Right cardiac atrium (tissue), 5 donors: ENCODE results near the gene ZNF670. TPM values are rescaled to one million over a fixed set of nuclear protein-coding genes. Genes with fewer than 3 reads are reported as not detected.

ENCODE experiments used
- ATAC-seq, 2 donors: fragments of 200-7000 bp; cut with Tn5 transposase; one replicate each; pipeline versions ENCODE4 v1.8.0 to v1.9.1; 2020; ENCODE audit warnings: moderate library complexity in 2 of 2, mild to moderate bottlenecking in 1 of 2
- DNase-seq, 3 donors: peaks; one replicate each; pipeline ENCODE4 v3.0.0-alpha.2; 2020
- H3K27ac ChIP-seq: one replicate; pipeline ENCODE4 v1.5.1; 2013; ENCODE audit warnings: mild to moderate bottlenecking, low read length, control low read depth, moderate library complexity
- H3K27me3 ChIP-seq: one replicate; pipeline ENCODE4 v1.6.1; 2013; ENCODE audit not compliant: control insufficient read depth, insufficient read depth
- H3K4me1 ChIP-seq: one replicate; pipeline ENCODE4 v1.6.1; 2013; ENCODE audit warnings: low read length; ENCODE audit not compliant: control insufficient read depth, insufficient read depth
- H3K4me3 ChIP-seq: one replicate; pipeline ENCODE4 v1.5.1; 2013; ENCODE audit warnings: low read length, control low read depth
- H3K9me3 ChIP-seq: one replicate; pipeline ENCODE4 v1.6.1; 2013; ENCODE audit warnings: low read length; ENCODE audit not compliant: control insufficient read depth
- WGBS: extraction: QIAGEN DNeasy Blood & Tissue Kit; methylation state at CpG from one replicate; pipeline ENCODE4 v1.1.7; 2013; 5-methylcytosine and 5-hydroxymethylcytosine counted together
- intact Hi-C, 4 donors: fragments of 100-400 bp; cut with DNase I; formaldehyde crosslinking; loops; one replicate each; pipeline versions ENCODE4 v1.11.0 to v1.14.0; 2022 to 2023
- polyA plus RNA-seq: library from polyadenylated mRNA; stranded (reverse); fragments of 200-250 nt; gene quantifications from one replicate; pipeline ENCODE4 v1.2.3, GENCODE V29; 2013
- total RNA-seq, 4 donors: library from RNA; stranded (reverse); fragmentation: NEBNext Ultra II Directional; extraction: Animal tissue kit (Norgen Biotek cat#: 25700); gene quantifications; one replicate each; pipeline ENCODE4 v1.2.1, GENCODE V29; 2021
- donor health status: healthy with polysubstance abuse.
- donor health status: DM: no; HTN: yes; CAD: no.
- donor health status: DM: no; HTN: no; CAD: no.
- donor health status: DM: no; HTN: yes; CAD: no; lungs with severe emphysema.
- donor health status: DM: yes; HTN: yes; CAD: no.

ZNF670 gene
- total and polyA plus RNA-seq, 5 donors, result 1.3 to 2.1 (median 1.7) TPM

DNA sequence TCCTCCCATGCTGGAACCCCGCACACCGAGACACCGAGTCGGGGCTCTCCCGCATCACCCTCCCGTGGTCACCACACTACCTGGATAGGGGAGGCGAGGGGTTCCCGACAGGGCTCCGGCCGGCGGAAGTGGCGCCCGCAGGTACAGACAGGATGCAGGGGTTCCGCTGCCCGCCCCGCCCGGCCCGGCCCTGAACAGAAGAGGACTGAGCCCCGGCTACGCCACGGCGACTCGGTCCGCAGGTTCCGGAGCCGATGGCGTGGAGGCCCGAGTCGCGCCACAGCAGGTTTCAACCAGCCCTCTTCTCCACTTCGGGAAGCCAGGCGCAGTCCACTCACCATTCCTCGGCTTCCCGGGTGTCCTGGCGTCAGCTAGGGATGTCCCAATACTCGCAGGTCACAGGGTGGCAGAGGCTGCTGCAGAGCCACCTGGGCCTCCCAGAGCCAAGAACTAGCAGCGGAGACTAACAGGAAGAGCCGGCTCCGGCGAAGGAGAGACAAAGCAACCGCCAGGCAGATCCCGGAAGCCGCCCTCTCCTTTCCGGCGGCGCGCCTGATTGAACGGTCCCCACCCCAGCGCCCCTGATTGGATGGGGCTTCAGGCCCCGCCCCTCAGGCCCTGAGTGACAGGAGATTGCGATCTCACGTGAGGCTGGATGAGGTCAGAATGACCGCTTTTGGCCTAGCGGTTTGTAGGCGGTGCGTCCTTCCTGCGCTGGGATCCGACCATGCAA, 25.4 kb upstream of the ZNF670 start, which contains the start of gene ZNF669:
ZNF669 (minus strand) TSS at position 498 of the 733 bp plus-strand sequence; CDS start at position 341, 157 bp downstream.
- ATAC-seq (peak; percentile 100), DNase-seq (peak; percentile 97 to 99 (median 98))
- no peaks in the 10 kb centered on the region for H3K4me1 ChIP-seq
- WGBS, result under 1% methylated on average over 58 of the region's 58 CpGs
- H3K9me3 ChIP-seq, result no peaks in the 10 kb centered on the region
- peak within 1 kb of the TSS; percentile 96 for H3K27ac ChIP-seq
- peak within 1 kb of the TSS; percentile 95 for H3K4me3 ChIP-seq
- intact Hi-C loops, result no loop called here
- no peaks in the 10 kb centered on the region for H3K27me3 ChIP-seq

GRCh38 chr1:247102381-247102780, 23.8 kb upstream of the ZNF670 start:
- no peaks in the 10 kb centered on the region for H3K9me3 ChIP-seq
- H3K4me1 ChIP-seq, result no peaks in the 10 kb centered on the region
- DNase-seq (no peak), ATAC-seq (no peak)
- no peak overlapping the region for H3K27ac ChIP-seq
- WGBS, result 92% methylated on average over 1 of the region's 1 CpG
- intact Hi-C loops, result no loop called here
- H3K4me3 ChIP-seq, result no peak overlapping the region
- no peaks in the 10 kb centered on the region for H3K27me3 ChIP-seq

- Histone ChIP-seq H3K27ac (no peak overlapping the region), H3K4me3 (no peak overlapping the region), H3K9me3 (no peaks in the 10 kb centered on the region), H3K4me1 (no peaks in the 10 kb centered on the region), H3K27me3 (no peaks in the 10 kb centered on the region)
- DNase-seq (no peak), ATAC-seq (no peak)
- intact Hi-C loops, result no loop called here
- WGBS, result 98% methylated on average over 9 of the region's 9 CpGs
Observed at GRCh38 chr1:247100676-247101279, 22.2 kb upstream of the ZNF670 start.

DNA sequence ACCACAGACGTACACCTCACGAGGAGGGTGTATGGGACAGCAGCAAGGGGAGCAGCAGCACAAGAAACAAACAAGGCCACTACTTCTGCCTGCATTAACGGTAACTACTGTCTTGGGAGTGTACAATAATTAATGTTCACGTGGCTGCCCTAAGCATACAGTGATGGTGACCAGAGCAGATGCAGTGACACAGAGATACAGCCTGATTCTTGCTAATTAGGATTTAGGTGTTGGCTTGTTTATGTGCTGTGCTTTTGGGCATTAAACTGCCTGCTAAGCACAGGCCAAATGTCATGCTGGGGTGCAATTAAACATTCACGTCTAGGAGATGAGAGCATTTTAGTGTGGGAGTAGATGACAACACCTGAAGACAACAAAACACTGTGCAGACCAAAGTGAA, 18.3 kb upstream of the ZNF670 start:
- intact Hi-C loops, result no loop called here

DNA sequence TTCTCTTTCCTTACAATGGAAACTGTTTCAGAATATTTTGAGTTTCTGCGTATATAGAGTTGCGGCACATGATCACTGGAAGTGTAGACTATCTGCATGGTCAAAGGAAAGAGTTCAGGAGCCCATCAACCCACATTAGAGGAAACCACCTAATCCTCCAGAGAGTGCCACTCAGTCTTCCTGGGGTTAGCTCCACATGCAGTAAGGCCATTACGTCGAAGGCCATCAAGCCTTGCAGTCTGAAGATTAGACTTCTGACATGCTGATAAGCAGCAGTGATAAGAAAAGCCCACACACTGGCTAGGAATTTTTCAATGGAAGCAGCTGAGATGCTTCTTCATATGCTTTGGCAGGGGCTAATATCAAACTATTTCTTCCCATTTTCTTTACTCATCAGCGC, 17.9 kb upstream of the ZNF670 start:
- intact Hi-C loops, result no loop called here
- H3K9me3 ChIP-seq, result no peaks in the 10 kb centered on the region

More for the DNA sequence above, 18.3 kb upstream of the ZNF670 start:
- DNase-seq (no peak), ATAC-seq (no peak)
- Histone ChIP-seq H3K9me3 (no peaks in the 10 kb centered on the region), H3K4me3 (no peak overlapping the region), H3K27me3 (no peaks in the 10 kb centered on the region), H3K4me1 (no peaks in the 10 kb centered on the region), H3K27ac (no peak overlapping the region)
- 90% methylated on average over 5 of the region's 5 CpGs for WGBS

GRCh38 chr1:247096112-247096511, 17.5 kb upstream of the ZNF670 start:
- intact Hi-C loops, result no loop called here
- H3K4me3 ChIP-seq, result no peak overlapping the region
- WGBS, result 94% methylated on average over 3 of the region's 3 CpGs
- DNase-seq, result no peak
- no peaks in the 10 kb centered on the region for H3K9me3 ChIP-seq
- H3K4me1 ChIP-seq, result no peaks in the 10 kb centered on the region
- no peaks in the 10 kb centered on the region for H3K27me3 ChIP-seq
- no peak overlapping the region for H3K27ac ChIP-seq
- no peak for ATAC-seq

More for the DNA sequence above, 17.9 kb upstream of the ZNF670 start:
- Histone ChIP-seq H3K4me3 (no peak overlapping the region), H3K4me1 (no peaks in the 10 kb centered on the region), H3K27me3 (no peaks in the 10 kb centered on the region), H3K27ac (no peak overlapping the region)
- ATAC-seq (no peak), DNase-seq (no peak)
- WGBS, result 87% methylated on average over 5 of the region's 5 CpGs

- no peaks in the 10 kb centered on the region for H3K9me3 ChIP-seq
- intact Hi-C loops, result no loop called here
- no peaks in the 10 kb centered on the region for H3K4me1 ChIP-seq
- DNase-seq (no peak), ATAC-seq (peak in 1 of 2 donors; percentile 13)
- no peak overlapping the region for H3K27ac ChIP-seq
- 76% methylated on average over 14 of the region's 14 CpGs for WGBS
- H3K4me3 ChIP-seq, result no peak overlapping the region
- no peaks in the 10 kb centered on the region for H3K27me3 ChIP-seq
Observed at GRCh38 chr1:247090455-247090854, 11.8 kb upstream of the ZNF670 start.

DNA sequence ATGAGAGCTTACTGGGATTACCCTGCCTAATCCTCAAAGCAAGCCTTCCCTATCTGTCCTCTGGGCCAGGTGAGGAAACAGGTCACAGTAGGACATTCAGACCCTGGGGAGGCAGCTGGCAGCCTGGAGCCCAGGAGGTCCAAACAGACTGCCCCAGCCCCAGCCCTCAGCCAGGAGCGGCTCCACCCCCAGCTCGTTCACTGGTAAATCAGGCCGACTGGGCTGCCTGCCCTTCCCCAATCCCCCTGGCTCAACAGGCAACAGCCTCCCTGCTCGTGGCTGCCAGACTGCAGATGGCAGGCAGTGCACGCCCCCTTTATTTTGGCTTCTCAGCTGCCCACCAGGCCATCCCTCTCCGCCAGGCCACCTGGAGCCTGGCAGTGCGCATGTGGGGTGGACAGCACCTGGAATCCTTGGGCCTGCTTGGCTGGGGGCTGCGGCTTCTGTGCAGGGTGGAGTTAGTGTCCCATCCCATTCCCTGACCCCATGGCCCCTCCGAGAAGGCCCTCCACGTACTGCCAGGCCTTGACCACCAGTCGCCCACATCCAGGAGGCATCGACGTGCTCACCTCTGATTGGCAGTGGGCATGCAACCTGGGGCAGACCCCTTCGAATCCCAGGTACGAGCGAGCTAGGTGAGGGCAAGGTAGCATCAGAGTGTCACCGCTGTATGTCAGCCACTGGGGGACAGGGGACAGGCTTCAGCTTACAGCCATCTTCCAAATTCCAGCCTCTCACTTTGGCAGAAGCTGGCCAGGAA, 11.2 kb upstream of the ZNF670 start:
- WGBS, result 54% methylated on average over 17 of the region's 17 CpGs

DNA sequence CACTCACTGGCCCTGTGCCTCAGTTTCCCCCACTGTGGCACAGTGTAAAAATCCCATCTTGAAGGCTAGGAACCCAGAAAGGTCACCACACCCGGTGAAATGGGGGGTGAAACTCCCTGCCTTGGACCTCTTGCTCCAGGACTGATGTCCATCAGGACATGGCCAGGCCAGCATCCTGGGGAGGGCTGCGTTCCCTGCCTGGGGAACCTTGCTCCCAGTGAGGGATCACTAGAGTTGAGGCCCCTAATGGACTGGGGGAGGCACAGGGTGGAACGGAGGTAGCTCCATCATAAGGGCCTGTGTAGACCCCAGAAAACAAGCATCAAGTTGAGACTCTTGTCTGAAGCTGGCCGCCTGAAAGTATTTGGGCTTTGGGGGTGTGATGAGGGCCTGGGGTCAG, 10.4 kb upstream of the ZNF670 start:
- DNase-seq (no peak), ATAC-seq (no peak)
- no peak overlapping the region for H3K27ac ChIP-seq
- intact Hi-C loops, result no loop called here
- no peaks in the 10 kb centered on the region for H3K27me3 ChIP-seq
- 86% methylated on average over 4 of the region's 4 CpGs for WGBS
- no peak overlapping the region for H3K4me3 ChIP-seq
- no peaks in the 10 kb centered on the region for H3K4me1 ChIP-seq
- H3K9me3 ChIP-seq, result no peaks in the 10 kb centered on the region

More for the DNA sequence above, 11.2 kb upstream of the ZNF670 start:
- ATAC-seq, result peak in 1 of 2 donors; percentile 15
- no peaks in the 10 kb centered on the region for H3K27me3 ChIP-seq
- intact Hi-C loops, result no loop called here
- DNase-seq, result peak in 1 of 3 donors; percentile 19
- no peak overlapping the region for H3K4me3 ChIP-seq
- no peaks in the 10 kb centered on the region for H3K9me3 ChIP-seq
- H3K4me1 ChIP-seq, result no peaks in the 10 kb centered on the region
- no peak overlapping the region for H3K27ac ChIP-seq

DNA sequence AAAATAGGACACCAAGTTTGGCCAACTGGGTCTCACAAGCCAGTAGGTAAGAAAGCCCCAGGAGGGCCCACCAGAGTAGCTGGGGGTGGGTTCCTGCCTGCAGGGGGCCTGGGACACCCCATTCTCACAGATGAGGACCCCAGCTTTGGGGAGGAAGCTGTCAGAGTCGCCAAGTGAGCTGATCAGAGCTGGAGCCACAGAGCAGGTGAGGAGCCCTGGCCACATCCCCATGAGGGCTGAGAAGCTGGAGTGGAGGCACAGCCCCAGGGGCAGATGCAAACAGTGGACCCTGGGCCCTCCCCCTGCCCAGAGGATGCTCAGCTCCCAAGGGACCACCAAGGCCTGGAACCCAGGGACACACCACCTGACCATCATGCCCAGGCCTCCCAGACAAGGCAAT, 8.6 kb upstream of the ZNF670 start:
- H3K9me3 ChIP-seq, result no peaks in the 10 kb centered on the region
- no peaks in the 10 kb centered on the region for H3K27me3 ChIP-seq
- intact Hi-C loops, result no loop called here
- no peak for ATAC-seq
- H3K27ac ChIP-seq, result no peak overlapping the region
- DNase-seq, result no peak
- no peak overlapping the region for H3K4me3 ChIP-seq
- WGBS, result 68% methylated on average over 1 of the region's 1 CpG
- H3K4me1 ChIP-seq, result no peaks in the 10 kb centered on the region

- intact Hi-C loops, result no loop called here
- ATAC-seq, result no peak
- Histone ChIP-seq H3K4me1 (no peaks in the 10 kb centered on the region), H3K9me3 (no peaks in the 10 kb centered on the region), H3K27me3 (no peaks in the 10 kb centered on the region), H3K4me3 (no peak overlapping the region), H3K27ac (no peak overlapping the region)
- 90% methylated on average over 8 of the region's 8 CpGs for WGBS
- no peak for DNase-seq
Observed at GRCh38 chr1:247085310-247085709, 6.7 kb upstream of the ZNF670 start.
